GM12891 (cell line): ENCODE results near the gene ARHGEF40.

ENCODE experiments used
- DNase-seq: peaks from one replicate; pipeline ENCODE4 v3.0.0; 2011; ENCODE audit warnings: low spot score; ENCODE audit not compliant: insufficient read length
- FAIRE-seq: peaks from 2 replicates; lab custom pipeline; 2011; peaks lifted over from hg19 to GRCh38; lab: Jason Lieb, UNC
- PAX5 ChIP-seq: IDR thresholded peaks from 2 replicates; pipeline ENCODE4 v1.6.1; 2011; ENCODE audit warnings: low read length, moderate library complexity, mild to moderate bottlenecking; ENCODE audit not compliant: insufficient read depth, severe bottlenecking
- POLR2A ChIP-seq: IDR thresholded peaks from 2 replicates; pipeline ENCODE4 v1.6.1; 2011; ENCODE audit warnings: low read depth, low read length, control low read depth
- POLR2AphosphoS5 ChIP-seq: IDR thresholded peaks from 2 replicates; pipeline ENCODE4 v1.6.1; 2011; ENCODE audit warnings: low read depth, low read length, control low read depth
- POU2F2 ChIP-seq: IDR thresholded peaks from 2 replicates; pipeline ENCODE4 v1.6.1; 2011; ENCODE audit warnings: low read depth, mild to moderate bottlenecking, control low read depth, low read length, moderate library complexity
- SPI1 ChIP-seq: IDR thresholded peaks from 2 replicates; pipeline ENCODE4 v1.6.1; 2011; ENCODE audit warnings: low read depth, low read length, control low read depth
- TAF1 ChIP-seq: IDR thresholded peaks from 2 replicates; pipeline ENCODE4 v1.6.1; 2011; ENCODE audit warnings: low read depth, low read length, control low read depth

The ARHGEF40 gene

GRCh38 chr14:21071225-21072030 lies 1.3 kb downstream of the ARHGEF40 start:
- peak; percentile 94 for FAIRE-seq
- DNase-seq, result peak; percentile 89
- TF ChIP-seq SPI1 (peak; percentile 93), POLR2AphosphoS5 (no peak), POU2F2 (no peak)

GRCh38 chr14:21072031-21072473 lies 1.9 kb downstream of the ARHGEF40 start:
- TF ChIP-seq POU2F2 (no peak), POLR2A (no peak), SPI1 (no peak), PAX5 (no peak), TAF1 (no peak), POLR2AphosphoS5 (no peak)
- DNase-seq (no peak), FAIRE-seq (no peak)

- TF ChIP-seq SPI1, result no peak
- no peak for TF ChIP-seq PAX5
- TF ChIP-seq TAF1, result no peak
- TF ChIP-seq POLR2AphosphoS5, result no peak
- TF ChIP-seq POU2F2, result no peak
- TF ChIP-seq POLR2A, result no peak
- no peak for DNase-seq
- no peak for FAIRE-seq
These were observed 2.8 kb downstream of the ARHGEF40 start for GRCh38 chr14:21072781-21073339.

- no peak for DNase-seq
- FAIRE-seq, result no peak
- TF ChIP-seq SPI1, result no peak
- TF ChIP-seq POLR2A, result no peak
- no peak for TF ChIP-seq TAF1
- TF ChIP-seq POLR2AphosphoS5, result no peak
- no peak for TF ChIP-seq POU2F2
- no peak for TF ChIP-seq PAX5
These were observed 3.8 kb downstream of the ARHGEF40 start for GRCh38 chr14:21073921-21074320.

- FAIRE-seq, result no peak
- no peak for TF ChIP-seq POLR2AphosphoS5
- TF ChIP-seq POLR2A, result no peak
- no peak for TF ChIP-seq PAX5
- TF ChIP-seq TAF1, result no peak
- no peak for TF ChIP-seq SPI1
- no peak for TF ChIP-seq POU2F2
- DNase-seq, result no peak
These were observed 4.5 kb downstream of the ARHGEF40 start for GRCh38 chr14:21074398-21075272.

GRCh38 chr14:21075719-21076437 lies 5.8 kb downstream of the ARHGEF40 start:
- TF ChIP-seq POU2F2 (no peak), SPI1 (no peak)
- FAIRE-seq (no peak), DNase-seq (no peak)

GRCh38 chr14:21077672-21078071 lies 7.6 kb downstream of the ARHGEF40 start:
- TF ChIP-seq POLR2AphosphoS5 (no peak), TAF1 (no peak), POLR2A (no peak), POU2F2 (no peak), PAX5 (no peak), SPI1 (no peak)
- DNase-seq (no peak), FAIRE-seq (no peak)

- FAIRE-seq (no peak), DNase-seq (no peak)
- TF ChIP-seq POLR2A (no peak), POU2F2 (no peak), TAF1 (no peak), POLR2AphosphoS5 (no peak), SPI1 (no peak), PAX5 (no peak)
These were observed 8.2 kb downstream of the ARHGEF40 start for GRCh38 chr14:21078287-21078686.

- TF ChIP-seq POLR2A (no peak), SPI1 (no peak), PAX5 (no peak), POU2F2 (no peak), TAF1 (no peak), POLR2AphosphoS5 (no peak)
- no peak for DNase-seq
- FAIRE-seq, result no peak
These were observed 8.6 kb downstream of the ARHGEF40 start for GRCh38 chr14:21078726-21079125.
